Measurements from ENCODE around the gene DNAJB6. TPM values are rescaled to one million over a fixed set of nuclear protein-coding genes. Genes with fewer than 3 reads are reported as not detected.

DNAJB6 gene
- total and polyA plus RNA-seq, 2 donors (not counting 3 experiments of a cell fraction or from before 2014, with no cell fraction given), result 69.6 to 135 TPM

DNA sequence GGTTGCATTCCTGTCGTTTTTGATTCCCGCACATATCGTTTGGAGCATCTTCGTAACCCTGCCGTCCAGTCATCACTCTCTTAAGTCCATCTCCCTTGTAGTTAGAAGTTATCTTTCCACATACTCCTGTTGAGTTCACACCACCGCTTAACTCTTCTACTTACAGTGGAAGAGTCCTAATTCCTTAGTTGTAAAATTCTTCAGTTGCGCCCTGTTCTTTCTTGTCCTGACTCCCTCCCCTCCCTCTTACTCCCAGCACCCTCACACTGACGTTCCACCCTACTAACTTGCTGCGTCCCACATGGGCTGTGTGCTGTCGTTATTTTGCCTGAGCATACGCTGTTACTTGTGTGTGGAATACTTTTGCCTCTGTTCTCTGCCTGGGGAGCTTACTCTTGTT is 11.7 kb downstream of the DNAJB6 start:
- H3K9ac ChIP-seq (replicated peaks; ENCODE audit: extremely low read depth, insufficient read depth, low read length), result no peak overlapping the region
- FAIRE-seq (no peak), DNase-seq (ENCODE audit: low read depth, low spot score) (no peak)
- ChIA-PET CTCF (no interaction called here), POLR2A (no interaction called here)
- intact Hi-C loops (cut with micrococcal nuclease), result no loop called here
- no peaks in the 10 kb centered on the region for H3K4me1 ChIP-seq (ENCODE audit: control insufficient read depth, extremely low read depth, insufficient read depth, low read length)
- no peak overlapping the region for H3K4me2 ChIP-seq (ENCODE audit: insufficient read depth, low read length)
- no peak for TF ChIP-seq CTCF (IDR thresholded peaks at IDR 0.05; ENCODE audit: extremely low read depth in 1 of 2, insufficient read depth in 1 of 2, low read depth in 1 of 2, low read length in 2 of 2)
- TF ChIP-seq MYC (IDR thresholded peaks at IDR 0.05; ENCODE audit: low read depth, low read length), result no peak
- TF ChIP-seq GATA2 (IDR thresholded peaks at IDR 0.05; ENCODE audit: insufficient read depth, insufficient read length, low read depth, low read length), result no peak
- TF ChIP-seq POLR2AphosphoS5 (IDR thresholded peaks at IDR 0.05; ENCODE audit: insufficient read depth, low read depth, low read length), result no peak
- no peak for TF ChIP-seq FOS (IDR thresholded peaks at IDR 0.05; ENCODE audit: borderline replicate concordance, insufficient read depth, low read length)
- no peak for TF ChIP-seq EZH2 (IDR thresholded peaks at IDR 0.05; ENCODE audit: borderline replicate concordance, low read depth, low read length, severe bottlenecking)
- no peak for TF ChIP-seq JUN (IDR thresholded peaks at IDR 0.05; ENCODE audit: borderline replicate concordance, insufficient read depth, insufficient read length, low read depth)
- TF ChIP-seq MAX (IDR thresholded peaks at IDR 0.05; ENCODE audit: insufficient read depth, insufficient read length), result no peak
- no peak for TF ChIP-seq POLR2A (IDR thresholded peaks at IDR 0.05; ENCODE audit: low read depth, low read length)
- peaks cover 100% of the 10 kb centered on the region for H3K79me2 ChIP-seq (ENCODE audit: control insufficient read depth, insufficient read depth, low read length)
- H3K9me3 ChIP-seq (replicated peaks; ENCODE audit: control insufficient read depth, insufficient read depth, low read length), result no peaks in the 10 kb centered on the region
- no peak overlapping the region for H2AFZ ChIP-seq (ENCODE audit: low read depth, low read length)
- H3K27ac ChIP-seq (ENCODE audit: insufficient read depth, low read depth, low read length), result no peak overlapping the region
- no peak overlapping the region for H3K4me3 ChIP-seq (replicated peaks in 1 of 3; ENCODE audit: insufficient read depth in 1 of 3, low read depth in 1 of 3, low read length in 3 of 3)
- H3K9me1 ChIP-seq (replicated peaks; ENCODE audit: control insufficient read depth, extremely low read depth, insufficient read depth, low read length), result no peaks in the 10 kb centered on the region
- no peaks in the 10 kb centered on the region for H3K36me3 ChIP-seq (ENCODE audit: control insufficient read depth in 2 of 2, extremely low read depth in 1 of 2, insufficient read depth in 2 of 2, low read length in 2 of 2)
- no TSS peak for BruUV-seq (replicated peaks)
- peaks cover 27% of the 10 kb centered on the region for H4K20me1 ChIP-seq (replicated peaks; ENCODE audit: control insufficient read depth, extremely low read depth, insufficient read depth, low read length)
- dilution Hi-C loops (cut with MboI; ENCODE audit: extremely low pct_ligation_motif_present, low sequenced_read_pairs), result no loop called here
- no peaks in the 10 kb centered on the region for H3K27me3 ChIP-seq (ENCODE audit: control insufficient read depth in 2 of 2, insufficient read depth in 2 of 2, low read length in 2 of 2)
